ENCODE data around the gene PPP6R3.
A peak's percentile ranks its signal among the peaks of the same experiment; 100 is the strongest.

Gene PPP6R3

GRCh38 chr11:68416070-68416578 lies 44.4 kb upstream of the PPP6R3 start:
- peaks cover 60% of the 10 kb centered on the region for H3K36me3 Mint-ChIP-seq (ENCODE audit: low read depth)
- H3K27ac Mint-ChIP-seq: no peak overlapping the region
- H3K4me3 Mint-ChIP-seq: no peak overlapping the region
- H3K27me3 Mint-ChIP-seq (ENCODE audit: low read depth): no peaks in the 10 kb centered on the region
- TF ChIP-seq, protein P1, sequence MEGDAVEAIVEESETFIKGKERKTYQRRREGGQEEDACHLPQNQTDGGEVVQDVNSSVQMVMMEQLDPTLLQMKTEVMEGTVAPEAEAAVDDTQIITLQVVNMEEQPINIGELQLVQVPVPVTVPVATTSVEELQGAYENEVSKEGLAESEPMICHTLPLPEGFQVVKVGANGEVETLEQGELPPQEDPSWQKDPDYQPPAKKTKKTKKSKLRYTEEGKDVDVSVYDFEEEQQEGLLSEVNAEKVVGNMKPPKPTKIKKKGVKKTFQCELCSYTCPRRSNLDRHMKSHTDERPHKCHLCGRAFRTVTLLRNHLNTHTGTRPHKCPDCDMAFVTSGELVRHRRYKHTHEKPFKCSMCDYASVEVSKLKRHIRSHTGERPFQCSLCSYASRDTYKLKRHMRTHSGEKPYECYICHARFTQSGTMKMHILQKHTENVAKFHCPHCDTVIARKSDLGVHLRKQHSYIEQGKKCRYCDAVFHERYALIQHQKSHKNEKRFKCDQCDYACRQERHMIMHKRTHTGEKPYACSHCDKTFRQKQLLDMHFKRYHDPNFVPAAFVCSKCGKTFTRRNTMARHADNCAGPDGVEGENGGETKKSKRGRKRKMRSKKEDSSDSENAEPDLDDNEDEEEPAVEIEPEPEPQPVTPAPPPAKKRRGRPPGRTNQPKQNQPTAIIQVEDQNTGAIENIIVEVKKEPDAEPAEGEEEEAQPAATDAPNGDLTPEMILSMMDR (IDR thresholded peaks at IDR 0.05; ENCODE audit: unreplicated experiment in 3 of 3): no peak
- no peaks in the 10 kb centered on the region for H3K9me3 Mint-ChIP-seq
- H3K4me1 Mint-ChIP-seq: peaks cover 9% of the 10 kb centered on the region

- TF ChIP-seq, protein P1 (IDR thresholded peaks at IDR 0.05; ENCODE audit: unreplicated experiment in 3 of 3): no peak
- H3K27me3 Mint-ChIP-seq (ENCODE audit: low read depth): peaks cover 3% of the 10 kb centered on the region
- peaks cover 57% of the 10 kb centered on the region for H3K36me3 Mint-ChIP-seq (ENCODE audit: low read depth)
- no peaks in the 10 kb centered on the region for H3K9me3 Mint-ChIP-seq
- H3K4me3 Mint-ChIP-seq: no peak overlapping the region
- H3K4me1 Mint-ChIP-seq: peaks cover 13% of the 10 kb centered on the region
- peak overlapping the region in 1 of 3 experiments; percentile 89 for H3K27ac Mint-ChIP-seq
Measured at GRCh38 chr11:68418648-68419047, 41.9 kb upstream of the PPP6R3 start.

DNA sequence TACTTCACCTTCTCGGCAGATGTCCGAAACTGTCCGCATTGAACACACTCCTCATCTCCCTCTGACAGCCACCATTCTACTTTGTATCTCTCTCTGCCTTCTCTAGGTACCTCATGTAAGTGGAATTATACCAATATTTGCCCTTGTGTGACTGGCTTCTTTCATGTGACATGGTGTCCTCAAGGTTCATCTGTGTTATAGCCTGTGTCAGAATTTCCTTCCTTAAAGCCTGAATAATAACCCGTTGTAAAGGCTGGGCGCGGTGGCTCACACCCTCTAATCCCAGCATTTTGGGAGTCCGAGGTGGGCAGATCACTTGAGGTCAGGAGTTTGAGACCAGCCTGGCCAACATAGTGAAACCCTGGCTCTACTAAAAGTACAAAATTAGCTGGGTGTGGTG lies 40.4 kb upstream of the PPP6R3 start:
- peaks cover 17% of the 10 kb centered on the region for H3K4me1 Mint-ChIP-seq
- no peak overlapping the region for H3K4me3 Mint-ChIP-seq
- TF ChIP-seq, protein P1 (IDR thresholded peaks at IDR 0.05; ENCODE audit: unreplicated experiment in 3 of 3): no peak
- H3K36me3 Mint-ChIP-seq (ENCODE audit: low read depth): peaks cover 58% of the 10 kb centered on the region
- peaks cover 3% of the 10 kb centered on the region for H3K27me3 Mint-ChIP-seq (ENCODE audit: low read depth)
- H3K9me3 Mint-ChIP-seq: no peaks in the 10 kb centered on the region
- no peak overlapping the region for H3K27ac Mint-ChIP-seq

GRCh38 chr11:68423481-68423880 lies 37.1 kb upstream of the PPP6R3 start:
- Mint-ChIP-seq H3K27me3 (ENCODE audit: low read depth) (peaks cover 3% of the 10 kb centered on the region), H3K4me3 (no peak overlapping the region), H3K27ac (no peak overlapping the region), H3K4me1 (peaks cover 13% of the 10 kb centered on the region), H3K36me3 (ENCODE audit: low read depth) (peaks cover 71% of the 10 kb centered on the region), H3K9me3 (peaks cover 3% of the 10 kb centered on the region)
- TF ChIP-seq, protein P1 (IDR thresholded peaks at IDR 0.05; ENCODE audit: unreplicated experiment in 3 of 3): no peak

GRCh38 chr11:68424101-68424632 lies 36.4 kb upstream of the PPP6R3 start:
- Mint-ChIP-seq H3K27ac (no peak overlapping the region), H3K27me3 (ENCODE audit: low read depth) (peaks cover 3% of the 10 kb centered on the region), H3K9me3 (peaks cover 8% of the 10 kb centered on the region), H3K4me1 (peaks cover 13% of the 10 kb centered on the region), H3K36me3 (ENCODE audit: low read depth) (peaks cover 72% of the 10 kb centered on the region), H3K4me3 (no peak overlapping the region)
- TF ChIP-seq, protein P1 (IDR thresholded peaks at IDR 0.05; ENCODE audit: unreplicated experiment in 3 of 3): no peak
